SK-N-SH (cell line): ENCODE results near the gene CIB4. TPM values are rescaled to one million over a fixed set of nuclear protein-coding genes. Genes with fewer than 3 reads are reported as not detected.

ENCODE experiments used
- CTCF ChIA-PET: fragments of 300-600, 350-600 bp; formaldehyde crosslinking; extraction: SDS; loops from one replicate; lab custom pipeline; 2021; lab: Yijun Ruan, JAX
- POLR2A ChIA-PET: fragments of 350-600 bp; sonication (Branson Sonifier 250); formaldehyde crosslinking; extraction: SDS; loops from one replicate; lab custom pipeline; 2020; ENCODE audit warnings: antibody characterized with exemption, inconsistent platforms; lab: Yijun Ruan, JAX
- DNase-seq: peaks from one replicate; pipeline ENCODE4 v3.0.0; 2012
- H2AFZ ChIP-seq: fragments of 200-600 bp; sonication (generic); 2 replicates; pipeline ENCODE4 v1.8.1; 2016; ENCODE audit warnings: antibody characterized with exemption, mild to moderate bottlenecking, low read depth
- H3F3A ChIP-seq: fragments of 200-600 bp; sonication (generic); replicated peaks from 2 replicates; pipeline ENCODE3; 2016; ENCODE audit warnings: antibody characterized with exemption, mild to moderate bottlenecking; ENCODE audit not compliant: insufficient read depth
- H3K27ac ChIP-seq, 2 experiments: fragments of 200-500 bp in 1 of 2; fragments of 200-600 bp in 1 of 2; sonication (Bioruptor generic) in 1 of 2; sonication (generic), shearing (Covaris generic) in 1 of 2; 2 replicates each; pipeline versions ENCODE4 v1.5.1 to v1.6.1; 2014 to 2016; ENCODE audit warnings: low read depth in 2 of 2, inconsistent platforms in 1 of 2, low read length in 1 of 2, mild to moderate bottlenecking in 1 of 2, mixed read lengths in 1 of 2
- H3K27me3 ChIP-seq: fragments of 200-600 bp; sonication (generic), shearing (Covaris generic); 2 replicates; pipeline ENCODE4 v1.6.1; 2016; ENCODE audit warnings: mixed run types; ENCODE audit not compliant: insufficient read depth
- H3K36me3 ChIP-seq, 2 experiments: fragments of 200-500 bp in 1 of 2; fragments of 200-600 bp in 1 of 2; sonication (Bioruptor generic) in 1 of 2; sonication (generic) in 1 of 2; replicated peaks in 1 of 2; 2 replicates each; pipeline versions ENCODE3 to v1.5.1; 2014 to 2016; ENCODE audit warnings: low read length in 1 of 2, mild to moderate bottlenecking in 1 of 2; ENCODE audit not compliant: insufficient read depth in 2 of 2, control insufficient read depth in 1 of 2
- H3K4me1 ChIP-seq, 2 experiments: fragments of 200-500 bp in 1 of 2; fragments of 200-600 bp in 1 of 2; sonication (Bioruptor generic) in 1 of 2; sonication (generic), shearing (Covaris generic) in 1 of 2; 2 replicates each; pipeline versions ENCODE4 v1.5.1 to v1.6.1; 2014 to 2016; ENCODE audit warnings: low read depth in 1 of 2, low read length in 1 of 2, mixed run types in 1 of 2; ENCODE audit not compliant: insufficient read depth in 2 of 2, control insufficient read depth in 1 of 2
- H3K4me2 ChIP-seq: fragments of 200-600 bp; sonication (generic), shearing (Covaris generic); 2 replicates; pipeline ENCODE4 v1.6.1; 2017; ENCODE audit warnings: mixed run types
- H3K4me3 ChIP-seq, 2 experiments: fragments of 200-500 bp in 1 of 2; fragments of 200-600 bp in 1 of 2; sonication (Bioruptor generic) in 1 of 2; sonication (generic), shearing (Covaris generic) in 1 of 2; 2 replicates each; pipeline versions ENCODE4 v1.5.1 to v1.8.1; 2014 to 2016; ENCODE audit warnings: low read depth in 2 of 2, inconsistent platforms in 1 of 2, low read length in 1 of 2, mild to moderate bottlenecking in 1 of 2, mixed read lengths in 1 of 2, moderate library complexity in 1 of 2
- H3K79me2 ChIP-seq: fragments of 200-600 bp; sonication (generic); 2 replicates; pipeline ENCODE4 v1.8.1; 2017; ENCODE audit warnings: mild to moderate bottlenecking; ENCODE audit not compliant: insufficient read depth
- H3K9ac ChIP-seq: fragments of 200-600 bp; sonication (generic); 2 replicates; pipeline ENCODE4 v1.6.1; 2017; ENCODE audit warnings: mixed run types
- H3K9me2 ChIP-seq: fragments of 200-600 bp; sonication (generic); 2 replicates; pipeline ENCODE4 v1.6.1; 2017; ENCODE audit warnings: mixed run types
- H3K9me3 ChIP-seq: fragments of 200-600 bp; sonication (generic); 2 replicates; pipeline ENCODE4 v1.6.1; 2017; ENCODE audit warnings: mixed run types, mild to moderate bottlenecking, moderate library complexity
- H4K20me1 ChIP-seq: fragments of 200-600 bp; sonication (generic); 2 replicates; pipeline ENCODE4 v1.6.1; 2017; ENCODE audit warnings: mild to moderate bottlenecking, mixed run types; ENCODE audit not compliant: insufficient read depth
- CHD2 ChIP-seq: fragments of 150-350 bp; IDR thresholded peaks from 2 replicates; pipeline ENCODE4 v1.6.1; 2018; ENCODE audit warnings: low read length; ENCODE audit not compliant: partially characterized antibody
- CTCF ChIP-seq: fragments of 200-600 bp; sonication (generic); IDR thresholded peaks from 2 replicates; pipeline ENCODE4 v1.6.1; 2017; ENCODE audit warnings: antibody characterized with exemption, mild to moderate bottlenecking, moderate library complexity
- EP300 ChIP-seq, 2 experiments: IDR thresholded peaks; 2 replicates each; pipeline versions ENCODE4 v1.4.0 to v1.6.1; 2012; ENCODE audit warnings: borderline replicate concordance in 1 of 2, low read depth in 1 of 2, low read length in 1 of 2
- EZH2phosphoT487 ChIP-seq: fragments of 200-600 bp; sonication (generic); IDR thresholded peaks from 2 replicates; pipeline ENCODE4 v1.6.1; 2017; ENCODE audit warnings: low read depth, mixed run types, mild to moderate bottlenecking, antibody characterized with exemption, moderate library complexity, borderline replicate concordance
- FOXJ3 ChIP-seq: sonication (generic); formaldehyde crosslinking; IDR thresholded peaks from 2 replicates; pipeline ENCODE4 v1.5.1; 2020; ENCODE audit warnings: mild to moderate bottlenecking, missing genetic modification reagents
- GATA2 ChIP-seq: sonication (generic); formaldehyde crosslinking; IDR thresholded peaks from 2 replicates; pipeline ENCODE4 v1.5.0; 2020; ENCODE audit warnings: mild to moderate bottlenecking, missing genetic modification reagents
- JUND ChIP-seq: IDR thresholded peaks from 2 replicates; pipeline ENCODE4 v1.4.0; 2012
- MAX ChIP-seq: IDR thresholded peaks from 2 replicates; pipeline ENCODE4 v1.4.0; 2012; ENCODE audit warnings: low read depth
- MXI1 ChIP-seq: IDR thresholded peaks from 2 replicates; pipeline ENCODE4 v1.6.1; 2012; ENCODE audit warnings: mild to moderate bottlenecking, low read depth, low read length, improper control_type of control experiment
- NFIC ChIP-seq: IDR thresholded peaks from 2 replicates; pipeline ENCODE4 v1.4.0; 2012; ENCODE audit warnings: borderline replicate concordance
- NRF1 ChIP-seq: IDR thresholded peaks from 2 replicates; pipeline ENCODE4 v1.6.1; 2012; ENCODE audit warnings: low read depth, mild to moderate bottlenecking, low read length
- RAD21 ChIP-seq: IDR thresholded peaks from 2 replicates; pipeline ENCODE4 v1.6.1; 2012; ENCODE audit warnings: mild to moderate bottlenecking, low read length
- RCOR1 ChIP-seq: fragments of 150-350 bp; IDR thresholded peaks from 2 replicates; pipeline ENCODE4 v1.6.1; 2017; ENCODE audit warnings: antibody characterized with exemption, low read length
- RXRA ChIP-seq: IDR thresholded peaks from 2 replicates; pipeline ENCODE4 v1.4.0; 2012; ENCODE audit warnings: low read depth, mild to moderate bottlenecking, borderline replicate concordance
- TCF12 ChIP-seq: IDR thresholded peaks from 2 replicates; pipeline ENCODE4 v1.4.0; 2012
- TEAD4 ChIP-seq: IDR thresholded peaks from 2 replicates; pipeline ENCODE4 v1.4.0; 2012; ENCODE audit warnings: mild to moderate bottlenecking, borderline replicate concordance; ENCODE audit not compliant: insufficient read depth
- YY1 ChIP-seq: IDR thresholded peaks from 2 replicates; pipeline ENCODE4 v1.4.0; 2012; ENCODE audit warnings: low read depth, mild to moderate bottlenecking
- WGBS: methylation state at CpG from one replicate; pipeline ENCODE4 v1.1.6; 2017; ENCODE audit warnings: low lambda C conversion rate; 5-methylcytosine and 5-hydroxymethylcytosine counted together
- polyA plus RNA-seq, 3 experiments: library from polyadenylated mRNA; depleted of rRNA; stranded (reverse); fragments of >200 nt; gene quantifications; 2 replicates each; pipeline ENCODE4 v1.2.3, GENCODE V29; 2012
- TF ChIP-seq, protein P1 (sequence below): IDR thresholded peaks from 2 replicates; pipeline ENCODE4 v1.4.0; 2012; ENCODE audit warnings: low read depth, borderline replicate concordance
- TF ChIP-seq, protein P2 (sequence below): fragments of 150-350 bp; IDR thresholded peaks from 2 replicates; pipeline ENCODE4 v1.6.1; 2017; ENCODE audit warnings: antibody characterized with exemption, low read length, low read depth, borderline replicate concordance
- TF ChIP-seq, protein P3 (sequence below): IDR thresholded peaks from 2 replicates; pipeline ENCODE4; 2012

The CIB4 gene
- polyA plus RNA-seq, 1 of the 3 experiments (the other 2 are of a cell fraction), result not detected

DNA sequence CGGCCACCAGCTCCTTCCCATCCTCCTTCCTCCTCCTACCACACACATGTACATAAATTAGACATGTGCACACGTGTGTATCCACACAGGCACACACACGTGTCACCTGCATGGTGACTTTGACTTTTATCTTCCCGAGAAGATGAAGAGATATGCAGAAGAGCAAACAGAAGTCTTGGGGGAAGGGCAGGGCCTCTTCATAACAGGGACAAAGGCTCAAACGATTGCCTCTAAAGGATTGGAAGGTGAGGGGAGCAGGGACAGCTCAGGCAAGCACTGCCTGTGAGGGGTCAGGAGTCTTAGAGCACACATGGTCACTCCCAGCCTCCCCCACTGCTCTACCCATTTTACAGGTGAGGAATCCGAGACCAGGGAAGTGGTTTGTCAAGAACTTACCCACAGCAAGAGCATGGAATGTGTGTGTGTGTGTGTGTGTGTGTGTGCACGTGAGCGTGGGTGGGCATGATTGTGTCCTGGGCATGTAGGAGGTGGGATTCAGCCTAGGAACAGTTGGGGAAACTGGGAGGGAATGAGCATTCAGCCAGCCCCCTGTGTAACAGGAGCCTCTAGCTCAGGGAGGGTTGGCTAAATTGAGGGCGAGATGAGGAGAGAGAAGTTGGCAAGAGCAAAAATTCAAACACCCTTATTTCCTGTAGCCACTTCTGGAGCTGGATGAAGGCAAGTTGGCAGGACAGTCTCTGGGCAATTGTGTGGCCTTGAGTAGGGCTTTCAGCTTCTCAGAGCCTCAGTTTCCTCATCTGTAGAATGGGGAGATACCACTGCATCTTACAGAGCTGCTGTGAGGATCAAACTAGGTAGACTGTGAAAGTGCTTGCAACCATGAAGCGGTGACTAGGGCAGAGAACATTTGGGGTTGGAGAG, 24.2 kb downstream of the CIB4 start:
- CTCF ChIA-PET, result interaction anchor here (6.0 to 18.4 kb wide), 2 partner anchors 11 to 122 kb away, joined by 81 to 944 read pairs; no protein-coding TSS in a partner anchor
- Histone ChIP-seq H3K9ac (no peak overlapping the region), H3K9me3 (no peaks in the 10 kb centered on the region), H3K27me3 (peaks cover 51% of the 10 kb centered on the region), H2AFZ (no peak overlapping the region), H3K4me3 (no peak overlapping the region), H3K9me2 (no peaks in the 10 kb centered on the region), H3K4me2 (no peak overlapping the region), H3K36me3 (no peaks in the 10 kb centered on the region), H3K79me2 (no peaks in the 10 kb centered on the region), H3F3A (no peaks in the 10 kb centered on the region), H3K4me1 (peaks cover 0 to 36% of the 10 kb centered on the region in 2 experiments; a peak in 1 of 4 replicates), H4K20me1 (no peaks in the 10 kb centered on the region), H3K27ac (no peak overlapping the region)
- POLR2A ChIA-PET, result no interaction called here
- no peak for TF ChIP-seq RAD21
- no peak for TF ChIP-seq NFIC
- TF ChIP-seq YY1, result no peak
- no peak for TF ChIP-seq GATA2
- no peak for TF ChIP-seq TCF12
- TF ChIP-seq JUND, result no peak
- no peak for TF ChIP-seq EZH2phosphoT487
- TF ChIP-seq MAX, result no peak
- TF ChIP-seq MXI1, result no peak
- TF ChIP-seq NRF1, result no peak
- TF ChIP-seq FOXJ3 (CRISPR knock-in tag), result no peak
- TF ChIP-seq CHD2, result no peak
- 56% methylated on average over 10 of the region's 10 CpGs for WGBS
- peak; percentile 13 for DNase-seq

- H3K27me3 ChIP-seq, result peaks cover 52% of the 10 kb centered on the region
- no peaks in the 10 kb centered on the region for H4K20me1 ChIP-seq
- no peak overlapping the region for H2AFZ ChIP-seq
- no peaks in the 10 kb centered on the region for H3K9me3 ChIP-seq
- CTCF ChIA-PET, result interaction anchor here (1.3 to 18.4 kb wide), 3 partner anchors 11 to 123 kb away, joined by 3 to 944 read pairs (median 81); no protein-coding TSS in a partner anchor
- peak; percentile 33 for DNase-seq
- H3K9me2 ChIP-seq, result no peaks in the 10 kb centered on the region
- no peak overlapping the region for H3K27ac ChIP-seq
- no peaks in the 10 kb centered on the region for H3F3A ChIP-seq
- H3K9ac ChIP-seq, result no peak overlapping the region
- H3K4me2 ChIP-seq, result no peak overlapping the region
- no peaks in the 10 kb centered on the region for H3K36me3 ChIP-seq
- no peaks in the 10 kb centered on the region for H3K79me2 ChIP-seq
- H3K4me3 ChIP-seq, result no peak overlapping the region
- WGBS, result 60% methylated on average over 18 of the region's 18 CpGs
- TF ChIP-seq, protein P1, sequence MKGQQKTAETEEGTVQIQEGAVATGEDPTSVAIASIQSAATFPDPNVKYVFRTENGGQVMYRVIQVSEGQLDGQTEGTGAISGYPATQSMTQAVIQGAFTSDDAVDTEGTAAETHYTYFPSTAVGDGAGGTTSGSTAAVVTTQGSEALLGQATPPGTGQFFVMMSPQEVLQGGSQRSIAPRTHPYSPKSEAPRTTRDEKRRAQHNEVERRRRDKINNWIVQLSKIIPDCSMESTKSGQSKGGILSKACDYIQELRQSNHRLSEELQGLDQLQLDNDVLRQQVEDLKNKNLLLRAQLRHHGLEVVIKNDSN, result no peak
- TF ChIP-seq NRF1 (no peak), JUND (no peak), TEAD4 (no peak), RXRA (no peak), YY1 (no peak), CTCF (no peak), RCOR1 (no peak), EP300 (IDR thresholded peaks at IDR 0.05; ENCODE audit: borderline replicate concordance in 1 of 2, low read depth in 1 of 2, low read length in 1 of 2) (no peak), RAD21 (no peak), NFIC (no peak)
- TF ChIP-seq, protein P2, sequence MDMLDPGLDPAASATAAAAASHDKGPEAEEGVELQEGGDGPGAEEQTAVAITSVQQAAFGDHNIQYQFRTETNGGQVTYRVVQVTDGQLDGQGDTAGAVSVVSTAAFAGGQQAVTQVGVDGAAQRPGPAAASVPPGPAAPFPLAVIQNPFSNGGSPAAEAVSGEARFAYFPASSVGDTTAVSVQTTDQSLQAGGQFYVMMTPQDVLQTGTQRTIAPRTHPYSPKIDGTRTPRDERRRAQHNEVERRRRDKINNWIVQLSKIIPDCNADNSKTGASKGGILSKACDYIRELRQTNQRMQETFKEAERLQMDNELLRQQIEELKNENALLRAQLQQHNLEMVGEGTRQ, result no peak
- TF ChIP-seq, protein P3, sequence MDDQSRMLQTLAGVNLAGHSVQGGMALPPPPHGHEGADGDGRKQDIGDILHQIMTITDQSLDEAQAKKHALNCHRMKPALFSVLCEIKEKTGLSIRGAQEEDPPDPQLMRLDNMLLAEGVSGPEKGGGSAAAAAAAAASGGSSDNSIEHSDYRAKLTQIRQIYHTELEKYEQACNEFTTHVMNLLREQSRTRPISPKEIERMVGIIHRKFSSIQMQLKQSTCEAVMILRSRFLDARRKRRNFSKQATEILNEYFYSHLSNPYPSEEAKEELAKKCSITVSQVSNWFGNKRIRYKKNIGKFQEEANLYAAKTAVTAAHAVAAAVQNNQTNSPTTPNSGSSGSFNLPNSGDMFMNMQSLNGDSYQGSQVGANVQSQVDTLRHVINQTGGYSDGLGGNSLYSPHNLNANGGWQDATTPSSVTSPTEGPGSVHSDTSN, result no peak
- POLR2A ChIA-PET, result no interaction called here
- peaks cover 0 to 37% of the 10 kb centered on the region in 2 experiments; a peak in 1 of 4 replicates for H3K4me1 ChIP-seq
Observed at GRCh38 chr2:26615860-26616705, 25.1 kb downstream of the CIB4 start.
